HG02938 (cell line): ENCODE data around the gene BDH2.

Experiments
- ATAC-seq: cut with Tn5 transposase; IDR thresholded peaks from one replicate; pipeline ENCODE4 v1.9.1; 2021; ENCODE audit warnings: mild to moderate bottlenecking, moderate library complexity; ENCODE audit not compliant: unreplicated experiment

The BDH2 gene

DNA sequence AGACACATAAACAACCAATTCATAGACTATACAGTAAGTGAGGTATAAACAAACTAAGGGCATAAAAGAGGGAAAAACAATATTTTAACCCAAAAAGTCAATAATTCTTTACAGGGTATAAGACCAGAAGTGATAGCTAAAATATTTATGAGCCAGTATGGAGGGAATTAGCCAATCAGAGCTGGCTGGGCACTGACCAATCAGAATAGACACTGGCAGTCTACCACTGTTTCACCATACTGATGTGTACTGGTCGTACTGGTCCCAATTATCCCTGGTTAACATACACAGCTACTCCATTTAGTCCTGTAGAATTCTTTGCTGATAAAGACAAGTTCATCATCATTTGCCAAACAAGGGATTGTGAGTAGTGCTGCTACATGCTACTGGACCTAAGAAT lies 70.3 kb downstream of the BDH2 start:
- no peak for ATAC-seq
